DMS153 treated with DMSO at 0.1 percent for 48 hours (cell line): ENCODE measurements around the gene COL5A2.

Experiments
- DNase-seq: peaks from one replicate; lab custom pipeline; 2025; ENCODE audit not compliant: unreplicated experiment; lab: John Stamatoyannopoulos, UW

Gene COL5A2

GRCh38 chr2:189150033-189150432 lies 29.5 kb downstream of the COL5A2 start:
- DNase-seq = no peak

- no peak for DNase-seq
Observed at GRCh38 chr2:189147989-189148388, 31.6 kb downstream of the COL5A2 start.

- DNase-seq = no peak
Observed at GRCh38 chr2:189147361-189147760, 32.2 kb downstream of the COL5A2 start.

GRCh38 chr2:189146553-189146952 lies 33.0 kb downstream of the COL5A2 start:
- no peak for DNase-seq

GRCh38 chr2:189144700-189145211 lies 34.8 kb downstream of the COL5A2 start:
- DNase-seq = no peak

- DNase-seq = no peak
Observed at GRCh38 chr2:189143925-189144324, 35.6 kb downstream of the COL5A2 start.

- DNase-seq = peak; percentile 21
Observed at GRCh38 chr2:189142893-189143759, 36.4 kb downstream of the COL5A2 start.

GRCh38 chr2:189138800-189139199 lies 40.8 kb downstream of the COL5A2 start:
- no peak for DNase-seq

GRCh38 chr2:189137519-189137918 lies 42.0 kb downstream of the COL5A2 start:
- no peak for DNase-seq

- no peak for DNase-seq
Observed at GRCh38 chr2:189134485-189134884, 45.1 kb downstream of the COL5A2 start.

GRCh38 chr2:189131991-189132390 lies 47.6 kb downstream of the COL5A2 start:
- no peak for DNase-seq

GRCh38 chr2:189129971-189130370 lies 49.6 kb downstream of the COL5A2 start:
- no peak for DNase-seq

- DNase-seq = no peak
Observed at GRCh38 chr2:189128970-189129369, 50.6 kb downstream of the COL5A2 start.

- no peak for DNase-seq
Observed at GRCh38 chr2:189127756-189128155, 51.8 kb downstream of the COL5A2 start.

GRCh38 chr2:189125195-189125594 lies 54.4 kb downstream of the COL5A2 start:
- no peak for DNase-seq

GRCh38 chr2:189124175-189124574 lies 55.4 kb downstream of the COL5A2 start:
- DNase-seq = no peak

GRCh38 chr2:189118386-189118785 lies 61.2 kb downstream of the COL5A2 start:
- no peak for DNase-seq

- no peak for DNase-seq
Observed at GRCh38 chr2:189116979-189117378, 62.6 kb downstream of the COL5A2 start.

GRCh38 chr2:189116087-189116486 lies 63.5 kb downstream of the COL5A2 start:
- no peak for DNase-seq

GRCh38 chr2:189115126-189115525 lies 64.4 kb downstream of the COL5A2 start:
- DNase-seq = no peak

- no peak for DNase-seq
Observed at GRCh38 chr2:189113963-189114362, 65.6 kb downstream of the COL5A2 start.

GRCh38 chr2:189111063-189111715 lies 68.4 kb downstream of the COL5A2 start:
- DNase-seq = no peak
